GM12873 (cell line): ENCODE measurements around the gene F2.

Source experiments
- TF ChIP-seq, protein P1 (sequence below): IDR thresholded peaks from 2 replicates; pipeline ENCODE4 v1.5.1; 2012; ENCODE audit warnings: low read depth, mild to moderate bottlenecking, moderate library complexity, low read length, control low read depth; ENCODE audit not compliant: insufficient read depth; ENCODE audit errors: missing control alignments

F2 gene

DNA sequence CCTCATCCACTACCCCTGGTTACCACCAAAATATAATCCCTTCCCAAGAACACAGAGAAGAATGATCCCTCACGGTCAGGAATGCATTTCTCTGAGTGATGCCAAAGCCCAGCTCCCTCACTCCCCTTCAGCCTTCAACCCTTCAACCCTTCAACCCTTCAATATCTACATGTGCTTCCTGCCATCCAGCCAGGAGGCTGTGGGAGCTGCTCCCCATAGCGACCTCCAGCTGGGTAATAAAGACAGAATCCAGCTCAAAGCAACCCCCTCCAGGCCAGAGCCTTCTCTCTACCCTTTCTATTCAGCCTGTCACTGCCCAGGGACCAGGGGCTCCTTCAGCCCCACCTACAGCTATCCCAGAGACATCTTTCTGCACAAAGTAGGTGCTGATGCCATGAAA is 21.3 kb upstream of the F2 start:
- TF ChIP-seq, protein P1, sequence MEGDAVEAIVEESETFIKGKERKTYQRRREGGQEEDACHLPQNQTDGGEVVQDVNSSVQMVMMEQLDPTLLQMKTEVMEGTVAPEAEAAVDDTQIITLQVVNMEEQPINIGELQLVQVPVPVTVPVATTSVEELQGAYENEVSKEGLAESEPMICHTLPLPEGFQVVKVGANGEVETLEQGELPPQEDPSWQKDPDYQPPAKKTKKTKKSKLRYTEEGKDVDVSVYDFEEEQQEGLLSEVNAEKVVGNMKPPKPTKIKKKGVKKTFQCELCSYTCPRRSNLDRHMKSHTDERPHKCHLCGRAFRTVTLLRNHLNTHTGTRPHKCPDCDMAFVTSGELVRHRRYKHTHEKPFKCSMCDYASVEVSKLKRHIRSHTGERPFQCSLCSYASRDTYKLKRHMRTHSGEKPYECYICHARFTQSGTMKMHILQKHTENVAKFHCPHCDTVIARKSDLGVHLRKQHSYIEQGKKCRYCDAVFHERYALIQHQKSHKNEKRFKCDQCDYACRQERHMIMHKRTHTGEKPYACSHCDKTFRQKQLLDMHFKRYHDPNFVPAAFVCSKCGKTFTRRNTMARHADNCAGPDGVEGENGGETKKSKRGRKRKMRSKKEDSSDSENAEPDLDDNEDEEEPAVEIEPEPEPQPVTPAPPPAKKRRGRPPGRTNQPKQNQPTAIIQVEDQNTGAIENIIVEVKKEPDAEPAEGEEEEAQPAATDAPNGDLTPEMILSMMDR, result no peak

DNA sequence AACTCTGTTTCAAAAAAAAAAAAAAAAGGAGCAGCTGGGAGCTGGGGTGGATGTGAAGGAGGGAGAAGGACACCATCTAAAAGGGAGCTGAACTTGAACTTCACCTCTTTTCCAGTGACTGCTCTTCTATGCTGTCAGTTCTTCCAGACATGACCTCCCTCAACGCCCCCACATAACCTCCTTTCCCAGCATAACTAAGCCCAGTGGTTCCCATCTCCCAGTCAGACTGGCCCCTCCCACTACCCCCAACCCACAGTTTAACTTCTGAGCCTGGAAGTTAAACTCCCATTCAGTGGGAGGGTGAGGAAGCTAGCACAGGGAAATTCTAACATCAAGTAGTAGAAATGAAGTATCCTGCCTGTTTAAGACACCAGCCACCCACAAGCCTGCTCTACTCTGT is 20.4 kb upstream of the F2 start:
- TF ChIP-seq, protein P1, result no peak

DNA sequence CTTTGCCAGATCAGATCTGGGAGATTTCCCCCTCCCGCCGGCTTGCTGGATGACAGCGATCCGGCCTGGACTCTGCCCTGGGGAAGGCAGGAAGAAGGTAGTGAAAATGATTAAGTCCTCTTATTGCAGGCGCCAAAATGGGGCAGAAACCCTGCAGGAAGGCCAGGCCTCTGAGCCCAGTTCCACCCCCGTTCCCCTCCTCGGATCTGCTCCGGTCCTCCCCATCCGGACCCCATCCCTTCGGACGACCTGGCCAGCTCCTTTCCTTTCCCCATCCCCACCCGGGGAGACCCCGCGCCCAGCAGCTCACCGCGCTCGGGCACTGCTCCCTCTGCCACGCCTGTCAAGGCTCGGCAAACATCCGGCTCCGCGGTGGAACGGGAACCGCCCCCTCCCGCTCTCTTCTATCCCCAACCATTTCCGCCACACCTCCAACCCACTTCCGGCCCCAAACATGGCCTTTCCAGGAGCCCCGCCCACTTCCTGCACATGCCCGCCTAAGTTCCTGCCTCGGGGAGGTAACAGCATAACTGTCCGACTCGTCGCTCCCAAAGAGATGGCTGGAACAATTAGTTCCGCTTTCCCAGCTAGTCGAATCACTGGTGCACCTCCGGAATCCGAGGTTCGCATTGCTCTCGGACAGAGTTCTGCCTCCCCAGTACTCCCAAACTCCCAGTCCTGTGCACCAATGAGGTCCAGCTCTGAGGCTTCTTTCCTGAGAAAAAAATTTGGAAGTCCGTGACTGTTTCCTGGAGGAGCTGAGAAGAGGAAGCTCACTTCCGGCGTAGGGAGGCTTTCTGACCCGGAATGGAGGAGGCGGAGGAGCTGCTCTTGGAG is 18.6 kb upstream of the F2 start, which contains the start of the genes ARHGAP1 and ZNF408:
TSS of gene ARHGAP1 (minus strand) at position 379 of the 837 bp plus-strand sequence. CDS start 4,512 bp downstream, outside the sequence.
TSS of gene ZNF408 (plus strand) at position 791 of the 837 bp plus-strand sequence. CDS start at position 808, 17 bp downstream.
- TF ChIP-seq, protein P1, result no peak

DNA sequence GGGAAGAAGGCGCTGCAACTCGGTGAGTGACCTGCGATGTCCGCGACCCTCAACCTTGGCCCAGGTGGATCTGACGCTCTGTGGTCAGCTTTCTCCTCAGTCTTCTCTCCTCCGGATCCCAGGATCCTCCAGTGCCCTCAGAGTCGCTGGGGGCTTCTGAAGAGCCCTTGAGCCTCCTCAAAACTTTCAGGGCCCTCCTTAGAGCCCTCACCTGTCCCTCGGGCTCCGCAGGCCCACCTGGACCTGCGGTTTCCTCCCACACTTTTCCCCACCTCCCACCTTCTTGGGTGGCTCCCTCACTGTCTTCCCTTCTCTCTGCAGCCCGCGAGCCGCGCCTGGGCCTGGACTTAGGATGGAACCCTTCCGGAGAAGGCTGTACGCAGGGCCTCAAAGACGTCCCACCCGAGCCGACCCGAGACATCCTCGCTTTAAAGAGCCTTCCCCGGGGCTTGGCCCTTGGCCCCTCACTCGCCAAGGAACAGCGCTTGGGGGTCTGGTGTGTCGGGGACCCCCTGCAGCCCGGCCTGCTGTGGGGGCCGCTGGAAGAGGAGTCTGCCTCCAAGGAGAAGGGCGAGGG is 17.8 kb upstream of the F2 start:
- TF ChIP-seq, protein P1, result no peak

DNA sequence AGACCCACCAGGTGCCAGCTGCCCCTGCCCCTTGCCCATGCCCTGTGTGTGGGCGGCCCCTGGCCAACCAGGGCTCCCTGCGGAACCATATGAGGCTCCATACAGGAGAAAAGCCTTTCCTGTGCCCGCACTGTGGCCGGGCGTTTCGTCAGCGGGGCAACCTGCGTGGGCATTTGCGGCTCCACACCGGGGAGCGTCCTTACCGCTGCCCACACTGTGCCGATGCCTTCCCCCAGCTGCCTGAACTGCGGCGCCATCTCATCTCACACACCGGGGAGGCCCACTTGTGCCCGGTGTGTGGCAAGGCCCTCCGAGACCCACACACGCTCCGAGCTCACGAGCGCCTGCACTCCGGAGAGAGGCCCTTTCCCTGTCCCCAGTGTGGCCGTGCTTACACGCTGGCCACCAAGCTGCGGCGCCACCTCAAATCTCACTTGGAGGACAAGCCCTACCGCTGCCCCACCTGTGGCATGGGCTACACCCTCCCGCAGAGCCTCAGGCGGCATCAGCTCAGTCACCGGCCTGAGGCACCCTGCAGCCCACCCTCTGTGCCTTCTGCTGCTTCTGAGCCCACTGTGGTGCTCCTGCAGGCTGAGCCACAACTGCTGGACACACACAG is 13.8 kb upstream of the F2 start:
- TF ChIP-seq, protein P1, result no peak

DNA sequence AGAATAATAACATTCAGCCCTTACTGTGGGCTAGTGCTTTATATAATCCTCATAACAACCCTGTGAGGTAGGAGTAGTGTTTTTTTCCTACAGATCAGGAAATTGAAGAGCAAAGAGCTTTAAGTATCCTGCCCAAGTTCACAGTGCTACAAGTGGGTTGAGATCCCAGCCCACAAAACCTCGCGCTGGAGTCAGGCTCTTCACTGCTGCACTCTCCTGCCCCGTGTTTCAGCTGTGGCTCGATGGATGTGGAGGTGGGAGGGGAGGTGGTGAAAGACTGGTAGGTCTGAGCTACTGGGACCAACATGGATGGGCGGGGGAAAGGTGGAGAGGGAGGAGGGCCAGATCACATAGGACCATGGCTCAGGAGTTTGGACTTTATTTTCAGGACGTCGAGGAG is 12.1 kb upstream of the F2 start:
- TF ChIP-seq, protein P1, result no peak

DNA sequence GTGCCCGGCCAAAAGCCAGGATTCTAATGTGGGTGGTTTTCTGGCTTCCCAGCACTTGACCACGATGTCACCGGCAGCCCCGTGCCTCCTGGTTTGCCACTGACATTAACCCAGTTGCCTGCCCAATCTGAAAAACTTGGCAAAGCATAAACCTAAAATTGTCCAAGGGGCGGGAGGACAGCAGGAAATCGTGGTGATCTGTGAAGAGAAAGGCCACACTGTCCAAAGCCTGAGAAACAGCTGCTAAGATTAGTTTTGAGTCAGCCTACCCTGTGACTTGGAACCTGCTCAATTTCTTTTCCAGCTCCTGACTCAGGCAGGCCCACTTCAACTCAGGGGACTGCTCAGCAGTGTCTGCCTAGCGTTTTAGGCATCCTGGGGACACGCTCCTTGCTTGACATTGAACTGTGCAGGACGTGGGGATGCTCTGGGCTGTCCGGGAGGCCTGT is 8.2 kb upstream of the F2 start:
- TF ChIP-seq, protein P1, result no peak
